GM12801 (cell line): ENCODE measurements around the gene XAGE1B.
"Not testable (repeated sequence)": the region's sequence is repeated elsewhere in the genome, so short reads cannot be mapped to it uniquely, and the experiment has no call there.

Source experiments
- CTCF ChIP-seq: IDR thresholded peaks from one replicate; pipeline ENCODE4 v1.5.1; 2011; ENCODE audit warnings: control low read depth; ENCODE audit not compliant: insufficient read length; ENCODE audit errors: extremely low read depth

The XAGE1B gene

GRCh38 chrX:52509916-52510315 is 6.9 kb downstream of the XAGE1B start:
- TF ChIP-seq CTCF, result no peak

- TF ChIP-seq CTCF, result no peak
Observed at GRCh38 chrX:52507331-52507730, 9.5 kb downstream of the XAGE1B start.

- no peak for TF ChIP-seq CTCF
Observed at GRCh38 chrX:52504551-52504950, 12.3 kb downstream of the XAGE1B start.

- TF ChIP-seq CTCF, result not testable (repeated sequence)
Observed at GRCh38 chrX:52495545-52496418, 21.1 kb downstream of the XAGE1B start, which contains the start of gene XAGE1A. TSS of gene XAGE1A (plus strand) at chrX:52495808. CDS start at chrX:52497362, 1,554 bp downstream.
